ENCODE measurements around the gene TSEN15. TPM values are rescaled to one million over a fixed set of nuclear protein-coding genes. Genes with fewer than 3 reads are reported as not detected.

Gene TSEN15
- total RNA-seq, 1 experiment from 2014 or later: 31.1 TPM

GRCh38 chr1:184068354-184068753 is 16.8 kb downstream of the TSEN15 start:
- no peaks in the 10 kb centered on the region for H3K9me2 ChIP-seq (ENCODE audit: insufficient read depth)
- DNase-seq (ENCODE audit: low read depth, low spot score) (no peak), ATAC-seq (no peak)
- BruUV-seq (replicated peaks): no TSS peak
- H4K20me1 ChIP-seq (ENCODE audit: insufficient read depth): 0 out of 2 replicates have a peak, but pooled peaks cover 6% of the 10 kb centered on the region
- POLR2A ChIA-PET: no interaction called here
- intact Hi-C loops (cut with micrococcal nuclease): no loop called here
- no peak overlapping the region for H3K9ac ChIP-seq (ENCODE audit: low read length)
- H3K79me2 ChIP-seq (ENCODE audit: insufficient read depth, low read length): peaks cover under 1% of the 10 kb centered on the region
- no peak overlapping the region for H3K4me3 ChIP-seq (replicated peaks in 1 of 2; ENCODE audit: low read depth in 1 of 2, low read length in 2 of 2)
- no peaks in the 10 kb centered on the region for H3K27me3 ChIP-seq (ENCODE audit: insufficient read depth, low read length)
- H3K27ac ChIP-seq (ENCODE audit: low read depth, low read length): no peak overlapping the region
- CTCF ChIA-PET: no interaction called here
- no peaks in the 10 kb centered on the region for H3K9me3 ChIP-seq (ENCODE audit: control insufficient read depth in 1 of 2, insufficient read depth in 1 of 2, low read depth in 1 of 2, low read length in 2 of 2)
- H2AFZ ChIP-seq (ENCODE audit: low read depth, low read length, poor library complexity, severe bottlenecking): no peak overlapping the region
- TF ChIP-seq ZNF274 (IDR thresholded peaks at IDR 0.05; ENCODE audit: low read depth, low read length): no peak
- no peak for TF ChIP-seq SP1 (IDR thresholded peaks at IDR 0.05; ENCODE audit: low read depth)
- TF ChIP-seq, protein P1, sequence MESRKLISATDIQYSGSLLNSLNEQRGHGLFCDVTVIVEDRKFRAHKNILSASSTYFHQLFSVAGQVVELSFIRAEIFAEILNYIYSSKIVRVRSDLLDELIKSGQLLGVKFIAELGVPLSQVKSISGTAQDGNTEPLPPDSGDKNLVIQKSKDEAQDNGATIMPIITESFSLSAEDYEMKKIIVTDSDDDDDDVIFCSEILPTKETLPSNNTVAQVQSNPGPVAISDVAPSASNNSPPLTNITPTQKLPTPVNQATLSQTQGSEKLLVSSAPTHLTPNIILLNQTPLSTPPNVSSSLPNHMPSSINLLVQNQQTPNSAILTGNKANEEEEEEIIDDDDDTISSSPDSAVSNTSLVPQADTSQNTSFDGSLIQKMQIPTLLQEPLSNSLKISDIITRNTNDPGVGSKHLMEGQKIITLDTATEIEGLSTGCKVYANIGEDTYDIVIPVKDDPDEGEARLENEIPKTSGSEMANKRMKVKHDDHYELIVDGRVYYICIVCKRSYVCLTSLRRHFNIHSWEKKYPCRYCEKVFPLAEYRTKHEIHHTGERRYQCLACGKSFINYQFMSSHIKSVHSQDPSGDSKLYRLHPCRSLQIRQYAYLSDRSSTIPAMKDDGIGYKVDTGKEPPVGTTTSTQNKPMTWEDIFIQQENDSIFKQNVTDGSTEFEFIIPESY (IDR thresholded peaks at IDR 0.05; ENCODE audit: extremely low read depth, insufficient replicate concordance, low read length): no peak
- no peak for TF ChIP-seq RAD21 (IDR thresholded peaks at IDR 0.05; ENCODE audit: low read depth)
- H3K36me3 ChIP-seq (ENCODE audit: control insufficient read depth in 1 of 2, insufficient read depth in 2 of 2, low read length in 2 of 2): no peaks in the 10 kb centered on the region
- RAD21 ChIA-PET (ENCODE audit: low non-redundant PET in 1 of 2, low total read pairs in 2 of 2, uncharacterized antibody in 2 of 2, unreplicated experiment in 2 of 2): no interaction called here
- H3K4me1 ChIP-seq (ENCODE audit: control insufficient read depth in 1 of 2, insufficient read depth in 2 of 2, low read length in 2 of 2): no peaks in the 10 kb centered on the region
- H3K4me2 ChIP-seq (ENCODE audit: low read length): no peak overlapping the region

- H3K9me3 ChIP-seq (ENCODE audit: control insufficient read depth in 1 of 2, insufficient read depth in 1 of 2, low read depth in 1 of 2, low read length in 2 of 2): no peaks in the 10 kb centered on the region
- intact Hi-C loops (cut with micrococcal nuclease): no loop called here
- H3K9ac ChIP-seq (ENCODE audit: low read length): no peak overlapping the region
- no peaks in the 10 kb centered on the region for H3K27me3 ChIP-seq (ENCODE audit: insufficient read depth, low read length)
- BruUV-seq (replicated peaks): no TSS peak
- no peaks in the 10 kb centered on the region; the same call in 1 of the 2 replicates for H3K79me2 ChIP-seq (ENCODE audit: insufficient read depth, low read length)
- no peak overlapping the region for H2AFZ ChIP-seq (ENCODE audit: low read depth, low read length, poor library complexity, severe bottlenecking)
- H4K20me1 ChIP-seq (ENCODE audit: insufficient read depth): 0 out of 2 replicates have a peak, but pooled peaks cover 6% of the 10 kb centered on the region
- H3K4me1 ChIP-seq (ENCODE audit: control insufficient read depth in 1 of 2, insufficient read depth in 2 of 2, low read length in 2 of 2): no peaks in the 10 kb centered on the region
- TF ChIP-seq POLR2AphosphoS5 (IDR thresholded peaks at IDR 0.05; ENCODE audit: low read depth, low read length) (no peak), POLR2A (IDR thresholded peaks at IDR 0.05; ENCODE audit: borderline replicate concordance, extremely low read depth, insufficient read depth, insufficient read length) (no peak), JUND (IDR thresholded peaks at IDR 0.05) (no peak), SP1 (IDR thresholded peaks at IDR 0.05; ENCODE audit: low read depth) (no peak), ATF3 (IDR thresholded peaks at IDR 0.05) (no peak), SIN3A (IDR thresholded peaks at IDR 0.05; ENCODE audit: low read depth) (no peak), EZH2 (IDR thresholded peaks at IDR 0.05) (no peak), EZH2phosphoT487 (IDR thresholded peaks at IDR 0.05; ENCODE audit: borderline replicate concordance) (no peak), ELF1 (IDR thresholded peaks at IDR 0.05; ENCODE audit: borderline replicate concordance, low read depth) (no peak), TCF7L2 (IDR thresholded peaks at IDR 0.05; ENCODE audit: borderline replicate concordance, extremely low read depth, insufficient read depth, insufficient read length) (no peak), FOSL1 (IDR thresholded peaks at IDR 0.05; ENCODE audit: low read depth) (no peak)
- TF ChIP-seq, protein P2, sequence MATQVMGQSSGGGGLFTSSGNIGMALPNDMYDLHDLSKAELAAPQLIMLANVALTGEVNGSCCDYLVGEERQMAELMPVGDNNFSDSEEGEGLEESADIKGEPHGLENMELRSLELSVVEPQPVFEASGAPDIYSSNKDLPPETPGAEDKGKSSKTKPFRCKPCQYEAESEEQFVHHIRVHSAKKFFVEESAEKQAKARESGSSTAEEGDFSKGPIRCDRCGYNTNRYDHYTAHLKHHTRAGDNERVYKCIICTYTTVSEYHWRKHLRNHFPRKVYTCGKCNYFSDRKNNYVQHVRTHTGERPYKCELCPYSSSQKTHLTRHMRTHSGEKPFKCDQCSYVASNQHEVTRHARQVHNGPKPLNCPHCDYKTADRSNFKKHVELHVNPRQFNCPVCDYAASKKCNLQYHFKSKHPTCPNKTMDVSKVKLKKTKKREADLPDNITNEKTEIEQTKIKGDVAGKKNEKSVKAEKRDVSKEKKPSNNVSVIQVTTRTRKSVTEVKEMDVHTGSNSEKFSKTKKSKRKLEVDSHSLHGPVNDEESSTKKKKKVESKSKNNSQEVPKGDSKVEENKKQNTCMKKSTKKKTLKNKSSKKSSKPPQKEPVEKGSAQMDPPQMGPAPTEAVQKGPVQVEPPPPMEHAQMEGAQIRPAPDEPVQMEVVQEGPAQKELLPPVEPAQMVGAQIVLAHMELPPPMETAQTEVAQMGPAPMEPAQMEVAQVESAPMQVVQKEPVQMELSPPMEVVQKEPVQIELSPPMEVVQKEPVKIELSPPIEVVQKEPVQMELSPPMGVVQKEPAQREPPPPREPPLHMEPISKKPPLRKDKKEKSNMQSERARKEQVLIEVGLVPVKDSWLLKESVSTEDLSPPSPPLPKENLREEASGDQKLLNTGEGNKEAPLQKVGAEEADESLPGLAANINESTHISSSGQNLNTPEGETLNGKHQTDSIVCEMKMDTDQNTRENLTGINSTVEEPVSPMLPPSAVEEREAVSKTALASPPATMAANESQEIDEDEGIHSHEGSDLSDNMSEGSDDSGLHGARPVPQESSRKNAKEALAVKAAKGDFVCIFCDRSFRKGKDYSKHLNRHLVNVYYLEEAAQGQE (IDR thresholded peaks at IDR 0.05; ENCODE audit: low read depth): no peak
- ChIA-PET CTCF (no interaction called here), RAD21 (ENCODE audit: low non-redundant PET in 1 of 2, low total read pairs in 2 of 2, uncharacterized antibody in 2 of 2, unreplicated experiment in 2 of 2) (no interaction called here), POLR2A (no interaction called here)
- H3K9me2 ChIP-seq (ENCODE audit: insufficient read depth): no peaks in the 10 kb centered on the region
- H3K27ac ChIP-seq (ENCODE audit: low read depth, low read length): no peak overlapping the region
- H3K4me3 ChIP-seq (replicated peaks in 1 of 2; ENCODE audit: low read depth in 1 of 2, low read length in 2 of 2): no peak overlapping the region
- ATAC-seq (no peak), DNase-seq (ENCODE audit: low read depth, low spot score) (no peak)
- H3K4me2 ChIP-seq (ENCODE audit: low read length): no peak overlapping the region
- H3K36me3 ChIP-seq (ENCODE audit: control insufficient read depth in 1 of 2, insufficient read depth in 2 of 2, low read length in 2 of 2): no peaks in the 10 kb centered on the region
These were observed 18.1 kb downstream of the TSEN15 start for GRCh38 chr1:184069675-184070074.
